KMS-11 (cell line): ENCODE data around the gene ALKBH2.

Experiments
- H2AFZ ChIP-seq: fragments of 200-600 bp; sonication (generic); 2 replicates; pipeline ENCODE4 v1.6.1; 2016; ENCODE audit warnings: antibody characterized with exemption, mixed run types, low read depth
- H3K27ac ChIP-seq: fragments of 200-600 bp; sonication (generic); 2 replicates; pipeline ENCODE4 v1.6.1; 2016; ENCODE audit warnings: mild to moderate bottlenecking, mixed run types
- H3K27me3 ChIP-seq: fragments of 200-600 bp; sonication (generic); 2 replicates; pipeline ENCODE4 v1.6.1; 2017; ENCODE audit warnings: mild to moderate bottlenecking, low read depth, mixed run types, moderate library complexity; ENCODE audit not compliant: insufficient read depth
- H3K36me3 ChIP-seq: fragments of 200-600 bp; sonication (generic); 2 replicates; pipeline ENCODE4 v1.6.1; 2017; ENCODE audit warnings: mild to moderate bottlenecking, mixed run types; ENCODE audit not compliant: insufficient read depth
- H3K4me1 ChIP-seq: fragments of 200-600 bp; sonication (generic); 2 replicates; pipeline ENCODE4 v1.6.1; 2016; ENCODE audit warnings: mild to moderate bottlenecking, low read depth, mixed run types; ENCODE audit not compliant: poor library complexity, severe bottlenecking
- H3K4me2 ChIP-seq: fragments of 200-600 bp; sonication (generic); 2 replicates; pipeline ENCODE4 v1.7.0; 2016; ENCODE audit warnings: mild to moderate bottlenecking, mixed run types
- H3K4me3 ChIP-seq: fragments of 200-600 bp; sonication (generic); IDR thresholded peaks from 2 replicates; pipeline ENCODE4 v1.6.1; 2017; ENCODE audit warnings: low read depth, low read length, mixed read lengths; ENCODE audit not compliant: insufficient read depth
- H3K79me2 ChIP-seq: fragments of 200-600 bp; sonication (generic); 2 replicates; pipeline ENCODE4 v1.6.1; 2016; ENCODE audit warnings: low read depth, mixed run types; ENCODE audit not compliant: insufficient read depth
- H3K9ac ChIP-seq: fragments of 200-600 bp; sonication (generic); 2 replicates; pipeline ENCODE4 v1.6.1; 2016; ENCODE audit warnings: mild to moderate bottlenecking, mixed run types
- H4K20me1 ChIP-seq: fragments of 200-600 bp; sonication (generic); 2 replicates; pipeline ENCODE4 v1.6.1; 2016; ENCODE audit warnings: mild to moderate bottlenecking, mixed run types; ENCODE audit not compliant: insufficient read depth
- CTCF ChIP-seq: fragments of 200-600 bp; sonication (generic); conservative IDR thresholded peaks from 2 replicates; pipeline ENCODE4 v1.6.1; 2017; ENCODE audit warnings: low read depth, mild to moderate bottlenecking, antibody characterized with exemption, low read length, moderate library complexity, mixed read lengths

The ALKBH2 gene

GRCh38 chr12:109121346-109121880 is 28.1 kb upstream of the ALKBH2 start:
- Histone ChIP-seq H3K79me2 (no peaks in the 10 kb centered on the region), H2AFZ (no peak overlapping the region), H4K20me1 (no peaks in the 10 kb centered on the region), H3K9ac (no peak overlapping the region), H3K36me3 (no peaks in the 10 kb centered on the region), H3K4me1 (no peaks in the 10 kb centered on the region), H3K4me2 (no peak overlapping the region), H3K27me3 (no peaks in the 10 kb centered on the region), H3K27ac (no peak overlapping the region), H3K4me3 (no peak overlapping the region)
- no peak for TF ChIP-seq CTCF

- H3K9ac ChIP-seq: no peak overlapping the region
- H3K4me1 ChIP-seq: peaks cover 5% of the 10 kb centered on the region
- H3K79me2 ChIP-seq: no peaks in the 10 kb centered on the region
- H3K27me3 ChIP-seq: no peaks in the 10 kb centered on the region
- H4K20me1 ChIP-seq: no peaks in the 10 kb centered on the region
- H3K4me3 ChIP-seq: no peak overlapping the region
- H3K27ac ChIP-seq: no peak overlapping the region
- no peak overlapping the region for H3K4me2 ChIP-seq
- no peak for TF ChIP-seq CTCF
- H2AFZ ChIP-seq: no peak overlapping the region
- no peaks in the 10 kb centered on the region for H3K36me3 ChIP-seq
Observed at GRCh38 chr12:109120557-109120956, 27.3 kb upstream of the ALKBH2 start.

- Histone ChIP-seq H3K27ac (no peak overlapping the region), H3K4me3 (no peak overlapping the region), H3K9ac (no peak overlapping the region), H3K27me3 (no peaks in the 10 kb centered on the region), H2AFZ (no peak overlapping the region), H3K36me3 (no peaks in the 10 kb centered on the region), H3K4me1 (peaks cover 9% of the 10 kb centered on the region), H3K79me2 (no peaks in the 10 kb centered on the region), H3K4me2 (no peak overlapping the region), H4K20me1 (no peaks in the 10 kb centered on the region)
- no peak for TF ChIP-seq CTCF
Observed at GRCh38 chr12:109120095-109120494, 26.8 kb upstream of the ALKBH2 start.

GRCh38 chr12:109116611-109116949 is 23.3 kb upstream of the ALKBH2 start:
- Histone ChIP-seq H4K20me1 (no peaks in the 10 kb centered on the region), H2AFZ (no peak overlapping the region), H3K9ac (no peak overlapping the region), H3K27ac (no peak overlapping the region), H3K79me2 (no peaks in the 10 kb centered on the region), H3K4me2 (no peak overlapping the region), H3K36me3 (no peaks in the 10 kb centered on the region), H3K4me1 (peaks cover 18% of the 10 kb centered on the region), H3K4me3 (no peak overlapping the region), H3K27me3 (no peaks in the 10 kb centered on the region)
- TF ChIP-seq CTCF: no peak
